Glutamatergic neuron (in vitro differentiated cells): ENCODE data around the gene NANP. TPM values are rescaled to one million over a fixed set of nuclear protein-coding genes. Genes with fewer than 3 reads are reported as not detected.

Experiments used
- DNase-seq: peaks from one replicate; pipeline ENCODE4 v3.0.0; 2022
- H3K27ac Mint-ChIP-seq: one replicate; pipeline ENCODE4 v1.8.0; 2020; ENCODE audit warnings: mild to moderate bottlenecking, mixed read lengths, inconsistent platforms; ENCODE audit not compliant: unreplicated experiment
- H3K27me3 Mint-ChIP-seq: one replicate; pipeline ENCODE4 v1.8.0; 2020; ENCODE audit warnings: mild to moderate bottlenecking, moderate library complexity, mixed read lengths, inconsistent platforms; ENCODE audit not compliant: unreplicated experiment
- H3K36me3 Mint-ChIP-seq: one replicate; pipeline ENCODE4 v1.8.0; 2020; ENCODE audit warnings: mild to moderate bottlenecking, mixed read lengths, inconsistent platforms; ENCODE audit not compliant: unreplicated experiment
- H3K4me1 Mint-ChIP-seq: one replicate; pipeline ENCODE4 v1.8.0; 2020; ENCODE audit warnings: mild to moderate bottlenecking, low read depth, mixed read lengths, inconsistent platforms; ENCODE audit not compliant: unreplicated experiment
- H3K4me3 Mint-ChIP-seq: one replicate; pipeline ENCODE4 v1.8.0; 2020; ENCODE audit warnings: mild to moderate bottlenecking, mixed read lengths, inconsistent platforms; ENCODE audit not compliant: unreplicated experiment
- H3K9me3 Mint-ChIP-seq: one replicate; pipeline ENCODE4 v1.8.0; 2020; ENCODE audit warnings: mild to moderate bottlenecking, moderate library complexity, mixed read lengths, inconsistent platforms; ENCODE audit not compliant: unreplicated experiment
- total RNA-seq: library from RNA; stranded (reverse); fragmentation: NEBNext Ultra II Directional; extraction: Animal tissue kit (Norgen Biotek cat#: 25700); gene quantifications from one replicate; pipeline ENCODE4 v1.2.1, GENCODE V29; 2021; ENCODE audit not compliant: unreplicated experiment
- TF ChIP-seq, protein P1 (sequence below): fragments of 200-600 bp; sonication (generic); IDR thresholded peaks from one replicate; pipeline ENCODE4 v1.5.0; 2021; ENCODE audit not compliant: partially characterized antibody, unreplicated experiment

NANP gene
- total RNA-seq, 1 donor from 2014 or later = 1.4 TPM

DNA sequence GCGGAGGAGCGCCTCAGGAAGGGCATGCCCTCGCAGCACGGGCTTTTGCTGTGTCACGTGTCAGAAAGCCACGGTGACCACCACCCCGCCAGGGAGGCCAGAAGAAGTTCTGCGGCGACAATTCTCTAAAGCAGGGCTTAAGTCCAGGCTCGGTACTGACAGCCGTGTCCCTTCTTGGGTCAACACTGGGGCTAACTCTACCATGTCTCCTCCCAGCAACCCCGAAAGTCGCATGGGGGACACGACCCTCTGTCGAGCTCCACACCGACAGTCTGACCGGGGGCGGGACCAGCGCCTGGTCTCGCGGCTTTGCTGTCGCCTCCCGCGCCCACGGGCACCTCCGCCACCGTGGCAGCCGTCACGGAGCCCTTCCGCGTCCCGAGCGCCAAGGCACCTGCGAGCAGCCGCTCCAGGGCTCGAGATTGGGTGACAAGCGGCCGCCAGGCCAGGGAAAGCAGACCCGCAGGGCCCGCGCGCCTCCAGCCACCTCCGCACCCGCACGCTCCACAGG is 534 bp downstream of the NANP start:
- H3K27me3 Mint-ChIP-seq = peaks cover 3% of the 10 kb centered on the region
- TF ChIP-seq, protein P1, sequence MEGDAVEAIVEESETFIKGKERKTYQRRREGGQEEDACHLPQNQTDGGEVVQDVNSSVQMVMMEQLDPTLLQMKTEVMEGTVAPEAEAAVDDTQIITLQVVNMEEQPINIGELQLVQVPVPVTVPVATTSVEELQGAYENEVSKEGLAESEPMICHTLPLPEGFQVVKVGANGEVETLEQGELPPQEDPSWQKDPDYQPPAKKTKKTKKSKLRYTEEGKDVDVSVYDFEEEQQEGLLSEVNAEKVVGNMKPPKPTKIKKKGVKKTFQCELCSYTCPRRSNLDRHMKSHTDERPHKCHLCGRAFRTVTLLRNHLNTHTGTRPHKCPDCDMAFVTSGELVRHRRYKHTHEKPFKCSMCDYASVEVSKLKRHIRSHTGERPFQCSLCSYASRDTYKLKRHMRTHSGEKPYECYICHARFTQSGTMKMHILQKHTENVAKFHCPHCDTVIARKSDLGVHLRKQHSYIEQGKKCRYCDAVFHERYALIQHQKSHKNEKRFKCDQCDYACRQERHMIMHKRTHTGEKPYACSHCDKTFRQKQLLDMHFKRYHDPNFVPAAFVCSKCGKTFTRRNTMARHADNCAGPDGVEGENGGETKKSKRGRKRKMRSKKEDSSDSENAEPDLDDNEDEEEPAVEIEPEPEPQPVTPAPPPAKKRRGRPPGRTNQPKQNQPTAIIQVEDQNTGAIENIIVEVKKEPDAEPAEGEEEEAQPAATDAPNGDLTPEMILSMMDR = no peak
- H3K9me3 Mint-ChIP-seq = peaks cover 4% of the 10 kb centered on the region
- H3K27ac Mint-ChIP-seq = no peak overlapping the region
- H3K36me3 Mint-ChIP-seq = peaks cover 5% of the 10 kb centered on the region
- H3K4me1 Mint-ChIP-seq = peaks cover 10% of the 10 kb centered on the region
- peak overlapping the region; percentile 93 for H3K4me3 Mint-ChIP-seq
- peak; percentile 49 for DNase-seq

DNA sequence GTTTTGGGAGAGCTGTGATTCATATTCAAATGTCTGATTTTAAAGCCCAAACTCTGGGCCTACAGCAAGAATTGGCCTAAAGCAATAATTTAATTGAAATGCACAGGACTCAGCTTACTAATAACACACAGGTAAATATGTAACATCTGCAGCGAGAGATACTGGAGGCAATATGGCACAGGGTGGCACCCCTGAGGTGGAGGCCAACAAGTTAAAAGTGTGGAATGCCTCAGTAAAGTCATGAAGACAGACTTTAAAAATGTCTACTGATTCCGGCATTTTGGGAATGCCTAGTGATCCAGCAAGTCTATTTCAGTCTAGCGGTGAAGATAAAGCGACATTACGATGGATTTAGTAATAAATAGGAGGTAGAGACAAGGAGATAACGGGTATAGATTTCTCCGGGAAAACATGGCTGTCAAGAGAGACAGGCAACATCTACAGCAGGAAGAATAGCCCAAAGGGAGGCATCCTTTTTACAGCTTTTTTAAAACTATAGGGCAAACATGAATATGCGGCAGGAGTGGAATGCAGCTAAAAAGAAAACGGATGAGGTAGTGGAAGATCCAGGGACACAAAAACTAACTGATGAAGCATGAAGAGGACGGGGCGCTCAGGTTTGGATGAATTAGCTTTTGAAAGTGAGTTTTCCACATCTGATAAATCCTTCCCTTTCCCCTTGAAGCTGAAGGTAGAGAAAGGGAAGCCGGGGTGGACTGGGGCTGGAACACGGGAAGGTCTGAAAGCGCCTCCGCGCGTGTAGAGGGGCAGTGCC is 1.2 kb downstream of the NANP start:
- TF ChIP-seq, protein P1 = no peak
- no peak for DNase-seq
- peaks cover 3% of the 10 kb centered on the region for H3K27me3 Mint-ChIP-seq
- no peaks in the 10 kb centered on the region for H3K36me3 Mint-ChIP-seq
- peaks cover 10% of the 10 kb centered on the region for H3K4me1 Mint-ChIP-seq
- peaks cover 4% of the 10 kb centered on the region for H3K9me3 Mint-ChIP-seq
- peak overlapping the region; percentile 91 for H3K4me3 Mint-ChIP-seq
- no peak overlapping the region for H3K27ac Mint-ChIP-seq

- peaks cover 4% of the 10 kb centered on the region for H3K9me3 Mint-ChIP-seq
- H3K27ac Mint-ChIP-seq = no peak overlapping the region
- H3K36me3 Mint-ChIP-seq = no peaks in the 10 kb centered on the region
- peaks cover 10% of the 10 kb centered on the region for H3K4me1 Mint-ChIP-seq
- DNase-seq = no peak
- TF ChIP-seq, protein P1 = no peak
- peak overlapping the region; percentile 91 for H3K4me3 Mint-ChIP-seq
- peaks cover 3% of the 10 kb centered on the region for H3K27me3 Mint-ChIP-seq
These were observed 1.8 kb downstream of the NANP start for GRCh38 chr20:25622049-25622448.

DNA sequence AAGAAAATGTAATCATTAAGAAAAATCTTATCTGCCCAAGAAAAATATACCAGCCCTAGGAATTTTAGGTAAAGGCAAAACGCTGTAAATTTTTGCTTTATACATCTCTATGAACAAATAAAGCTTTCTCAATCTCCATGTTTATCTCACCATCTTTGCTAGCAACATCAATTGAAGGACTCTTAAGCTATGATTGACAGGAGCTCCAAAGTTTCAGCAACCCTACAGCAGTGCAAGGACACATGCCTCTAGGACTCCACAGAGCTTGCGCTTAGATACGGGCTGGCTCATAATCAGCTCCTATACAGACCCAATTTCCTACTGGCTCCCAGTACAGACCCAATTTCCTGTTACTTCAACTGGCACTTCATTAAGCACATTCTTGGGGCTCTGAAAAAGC is 4.3 kb downstream of the NANP start:
- peaks cover 5% of the 10 kb centered on the region for H3K27me3 Mint-ChIP-seq
- peaks cover 8% of the 10 kb centered on the region for H3K4me1 Mint-ChIP-seq
- no peaks in the 10 kb centered on the region for H3K36me3 Mint-ChIP-seq
- no peak overlapping the region for H3K27ac Mint-ChIP-seq
- H3K4me3 Mint-ChIP-seq = no peak overlapping the region
- H3K9me3 Mint-ChIP-seq = peaks cover 4% of the 10 kb centered on the region
- no peak for DNase-seq
- TF ChIP-seq, protein P1 = no peak

DNA sequence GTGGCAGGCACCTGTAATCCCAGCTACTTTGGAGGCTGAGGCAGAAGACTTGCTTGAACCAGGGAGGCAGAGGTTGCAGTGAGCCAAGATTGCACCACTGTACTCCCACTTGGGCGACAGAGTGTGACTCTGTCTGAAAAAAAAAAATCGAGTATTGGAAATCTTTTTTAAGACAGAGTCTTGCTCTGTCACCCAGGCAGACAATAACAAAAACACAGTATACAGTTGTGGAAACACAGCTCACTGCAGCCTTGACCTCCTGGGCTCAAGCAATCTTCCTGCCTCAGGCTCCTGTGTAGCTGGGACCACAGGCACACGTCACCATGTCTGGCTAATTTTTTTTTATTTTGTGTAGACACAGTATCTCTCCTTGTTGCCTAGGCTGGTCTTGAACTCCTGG is 15.0 kb downstream of the NANP start:
- Mint-ChIP-seq H3K4me1 (no peaks in the 10 kb centered on the region), H3K27ac (no peak overlapping the region), H3K4me3 (no peak overlapping the region), H3K36me3 (no peaks in the 10 kb centered on the region), H3K27me3 (no peaks in the 10 kb centered on the region), H3K9me3 (no peaks in the 10 kb centered on the region)
- TF ChIP-seq, protein P1 = no peak
- DNase-seq = no peak
